Calu3 (cell line): ENCODE data around the gene ITLN2. TPM values are rescaled to one million over a fixed set of nuclear protein-coding genes. Genes with fewer than 3 reads are reported as not detected.

Source experiments
- BruUV-seq: library from RNA; stranded (reverse); fragments of 400-500 nt; replicated peaks from 2 replicates; lab custom pipeline; 2021; lab: Mats Ljungman, UMichigan
- CTCF ChIA-PET: fragments of 300-600 bp; sonication (Branson Sonifier 250); formaldehyde crosslinking; loops from one replicate; lab custom pipeline; 2022; ENCODE audit warnings: antibody characterized with exemption; lab: Charles Lee
- DNase-seq: peaks from one replicate; pipeline ENCODE4 v3.0.0; 2022
- H3K27ac Mint-ChIP-seq: one replicate; pipeline ENCODE4 v1.8.0; 2022; ENCODE audit warnings: mixed read lengths; ENCODE audit not compliant: unreplicated experiment
- H3K27me3 Mint-ChIP-seq: one replicate; pipeline ENCODE4 v1.8.0; 2022; ENCODE audit warnings: mixed read lengths; ENCODE audit not compliant: unreplicated experiment
- H3K36me3 Mint-ChIP-seq: one replicate; pipeline ENCODE4 v1.8.0; 2022; ENCODE audit warnings: mild to moderate bottlenecking, moderate library complexity, mixed read lengths; ENCODE audit not compliant: insufficient read depth, unreplicated experiment
- H3K4me1 Mint-ChIP-seq: one replicate; pipeline ENCODE4 v1.8.0; 2022; ENCODE audit warnings: mild to moderate bottlenecking, low read depth, mixed read lengths; ENCODE audit not compliant: unreplicated experiment
- H3K4me3 Mint-ChIP-seq: one replicate; pipeline ENCODE4 v1.8.0; 2022; ENCODE audit warnings: mild to moderate bottlenecking, low read depth, moderate library complexity, mixed read lengths; ENCODE audit not compliant: unreplicated experiment
- H3K9me3 Mint-ChIP-seq: one replicate; pipeline ENCODE4 v1.8.0; 2022; ENCODE audit warnings: low read depth, mixed read lengths; ENCODE audit not compliant: unreplicated experiment
- CTCF ChIP-seq: fragments of 200-600 bp; IDR thresholded peaks from one replicate; pipeline ENCODE4 v1.8.0; 2022; ENCODE audit warnings: antibody characterized with exemption; ENCODE audit not compliant: unreplicated experiment
- intact Hi-C: fragments of 100-400 bp; cut with micrococcal nuclease; formaldehyde crosslinking; loops from one replicate; pipeline ENCODE4 v1.10.0; 2022; ENCODE audit not compliant: unreplicated experiment
- total RNA-seq: library from RNA; stranded (reverse); gene quantifications from 2 replicates; pipeline ENCODE4 v1.2.3, GENCODE V29; 2022

Gene ITLN2
- total RNA-seq, 1 experiment from 2014 or later, result not detected

- Mint-ChIP-seq H3K4me1 (peaks cover 49% of the 10 kb centered on the region), H3K4me3 (no peak overlapping the region), H3K27ac (no peak overlapping the region), H3K27me3 (peaks cover 22% of the 10 kb centered on the region), H3K36me3 (no peaks in the 10 kb centered on the region), H3K9me3 (no peaks in the 10 kb centered on the region)
- intact Hi-C loops, result no loop called here
- no peak for DNase-seq
- CTCF ChIA-PET, result interaction anchor here (1.1 to 5.5 kb wide), 5 partner anchors 37 to 227 kb away, joined by 3 to 97 read pairs (median 3); no protein-coding TSS in a partner anchor
- no peak for TF ChIP-seq CTCF
- no TSS peak for BruUV-seq
Measured at GRCh38 chr1:160953030-160953429, 1.6 kb downstream of the ITLN2 start.

GRCh38 chr1:160952129-160952510 lies 2.5 kb downstream of the ITLN2 start:
- Mint-ChIP-seq H3K4me3 (no peak overlapping the region), H3K36me3 (no peaks in the 10 kb centered on the region), H3K27ac (no peak overlapping the region), H3K27me3 (peaks cover 22% of the 10 kb centered on the region), H3K9me3 (no peaks in the 10 kb centered on the region), H3K4me1 (peaks cover 58% of the 10 kb centered on the region)
- BruUV-seq, result no TSS peak
- no peak for TF ChIP-seq CTCF
- intact Hi-C loops, result no loop called here
- no peak for DNase-seq
- CTCF ChIA-PET, result interaction anchor here (0.5 to 5.5 kb wide), 9 partner anchors 18 to 226 kb away, joined by 3 to 97 read pairs (median 3); partner anchors contain the start of gene ITLN1

GRCh38 chr1:160951443-160952128 lies 3.0 kb downstream of the ITLN2 start:
- peak; percentile 79 for DNase-seq
- CTCF ChIA-PET, result interaction anchor here (0.5 to 5.5 kb wide), 11 partner anchors 18 to 225 kb away, joined by 3 to 97 read pairs (median 3); partner anchors contain the start of genes F11R and ITLN1
- H3K27ac Mint-ChIP-seq, result no peak overlapping the region

GRCh38 chr1:160950657-160951056 lies 4.0 kb downstream of the ITLN2 start:
- TF ChIP-seq CTCF, result no peak
- intact Hi-C loops, result loop anchor here (1.0 kb wide), 3 partner anchors 115 to 223 kb away; no protein-coding TSS in a partner anchor
- Mint-ChIP-seq H3K4me3 (no peak overlapping the region), H3K27me3 (peaks cover 22% of the 10 kb centered on the region), H3K4me1 (peaks cover 67% of the 10 kb centered on the region), H3K27ac (no peak overlapping the region), H3K9me3 (no peaks in the 10 kb centered on the region), H3K36me3 (no peaks in the 10 kb centered on the region)
- BruUV-seq, result no TSS peak
- no peak for DNase-seq
- CTCF ChIA-PET, result interaction anchor here (0.5 to 5.5 kb wide), 8 partner anchors 24 to 278 kb away, joined by 3 to 97 read pairs (median 4); partner anchors contain the start of gene F11R

More at GRCh38 chr1:160951443-160952128, 3.0 kb downstream of the ITLN2 start:
- TF ChIP-seq CTCF, result peak; percentile 88
- H3K36me3 Mint-ChIP-seq, result no peaks in the 10 kb centered on the region
- BruUV-seq, result no TSS peak
- peaks cover 64% of the 10 kb centered on the region for H3K4me1 Mint-ChIP-seq
- no peak overlapping the region for H3K4me3 Mint-ChIP-seq
- peaks cover 22% of the 10 kb centered on the region for H3K27me3 Mint-ChIP-seq
- intact Hi-C loops, result loop anchor here (1.0 kb wide), 3 partner anchors 116 to 224 kb away; no protein-coding TSS in a partner anchor
- no peaks in the 10 kb centered on the region for H3K9me3 Mint-ChIP-seq
